Gastrocnemius medialis (tissue), 4 donors: ENCODE data around the gene ASIC3. TPM values are rescaled to one million over a fixed set of nuclear protein-coding genes. Genes with fewer than 3 reads are reported as not detected.

Source experiments
- ATAC-seq, 2 donors: fragments of 150-250 bp; one replicate each; pipeline ENCODE4 v1.9.1; 2016
- DNase-seq, 2 donors: peaks; one replicate each; pipeline ENCODE4 v3.0.0-alpha.2; 2019
- H3K27ac ChIP-seq, 4 donors: fragments of 200-600 bp; sonication (generic); 1 replicate in 1 of 4; 2 replicates in 3 of 4; pipeline ENCODE4 v1.5.1; 2016 to 2018; ENCODE audit warnings: mild to moderate bottlenecking in 2 of 4, moderate library complexity in 1 of 4
- H3K27me3 ChIP-seq, 3 donors: fragments of 200-600 bp; sonication (generic) in 2 of 3; 1 replicate in 1 of 3; 2 replicates in 2 of 3; pipeline versions ENCODE4 v1.5.1 to v1.6.0; 2016 to 2019; ENCODE audit warnings: mild to moderate bottlenecking in 1 of 3, moderate library complexity in 1 of 3
- H3K36me3 ChIP-seq, 2 donors: fragments of 200-600 bp; sonication (generic) in 1 of 2; one replicate each; pipeline ENCODE4 v1.5.1; 2017 to 2018
- H3K4me1 ChIP-seq, 2 donors: fragments of 200-600 bp; sonication (generic) in 1 of 2; one replicate each; pipeline ENCODE4 v1.5.1; 2016 to 2017; ENCODE audit warnings: mild to moderate bottlenecking in 2 of 2
- H3K4me3 ChIP-seq, 4 donors: fragments of 200-600 bp; sonication (generic) in 3 of 4; 1 replicate in 1 of 4; 2 replicates in 3 of 4; pipeline ENCODE4 v1.5.1; 2016 to 2019; ENCODE audit warnings: mild to moderate bottlenecking in 2 of 4
- H3K9me3 ChIP-seq, 3 donors: fragments of 200-600 bp; sonication (generic) in 2 of 3; 1 replicate in 1 of 3; 2 replicates in 2 of 3; pipeline ENCODE4 v1.5.1; 2016 to 2019
- POLR2A ChIP-seq, 2 donors: fragments of 450-650 bp; IDR thresholded peaks; one replicate each; pipeline ENCODE4 v1.6.1; 2017; ENCODE audit warnings: antibody characterized with exemption in 2 of 2, mild to moderate bottlenecking in 2 of 2, moderate library complexity in 2 of 2
- in situ Hi-C, 4 donors: fragments of 200-750 bp; cut with MboI; loops; one replicate each; pipeline versions ENCODE4 v1.15.0 to v1.8.0; 2017; ENCODE audit warnings: low sequenced_read_pairs in 4 of 4
- intact Hi-C: fragments of 100-400 bp; cut with DNase I; formaldehyde crosslinking; loops from one replicate; pipeline ENCODE4 v1.15.1; 2023; ENCODE audit warnings: low total_unique reads
- total RNA-seq, 4 donors: library from RNA; depleted of rRNA; stranded (reverse); fragments of >200 nt; gene quantifications; one replicate each; pipeline versions ENCODE4 v1.1.0 to v1.2.3, GENCODE V29; 2016
- TF ChIP-seq, protein P1 (sequence below), 5 experiments: fragments of 450-650 bp in 3 of 5; fragments of 200-600 bp in 2 of 5; sonication (generic) in 2 of 5; IDR thresholded peaks in 4 of 5; conservative IDR thresholded peaks in 1 of 5; 1 replicate in 4 of 5; 2 replicates in 1 of 5; pipeline ENCODE4 v1.5.1; 2016 to 2019; ENCODE audit warnings: antibody characterized with exemption in 5 of 5, mild to moderate bottlenecking in 3 of 5, moderate library complexity in 3 of 5

The ASIC3 gene
- total RNA-seq, 4 donors from 2014 or later, result 0.72 to 11.0 (median 2.5) TPM

DNA sequence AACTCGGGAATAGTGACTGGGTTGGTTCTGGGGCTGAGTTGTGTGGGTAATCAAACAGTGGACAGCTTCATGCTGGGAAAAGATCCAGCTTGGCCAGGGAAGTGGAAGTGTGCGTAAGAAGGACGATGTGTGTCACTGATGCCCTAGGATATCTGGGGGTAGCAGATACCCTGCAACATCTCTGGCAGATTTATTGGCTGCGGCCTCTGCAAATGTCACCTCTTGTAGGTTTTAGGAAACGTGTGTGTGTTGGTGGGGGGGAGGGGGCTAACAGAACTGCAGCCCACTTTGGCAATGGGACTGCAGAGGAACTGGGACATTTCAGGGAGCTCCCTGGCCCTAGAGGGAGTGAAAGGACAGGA lies 37.0 kb downstream of the ASIC3 start:
- Histone ChIP-seq H3K4me1 (peaks cover 42 to 54% of the 10 kb centered on the region in 2 donors), H3K27ac (peak overlapping the region; percentile 81 to 96 (median 92)), H3K9me3 (no peaks in the 10 kb centered on the region), H3K27me3 (no peaks in the 10 kb centered on the region), H3K4me3 (peak overlapping the region; percentile 38 to 75 (median 60)), H3K36me3 (no peaks in the 10 kb centered on the region)
- in situ Hi-C loops, result no loop called here
- DNase-seq (no peak), ATAC-seq (no peak)
- TF ChIP-seq, protein P1, sequence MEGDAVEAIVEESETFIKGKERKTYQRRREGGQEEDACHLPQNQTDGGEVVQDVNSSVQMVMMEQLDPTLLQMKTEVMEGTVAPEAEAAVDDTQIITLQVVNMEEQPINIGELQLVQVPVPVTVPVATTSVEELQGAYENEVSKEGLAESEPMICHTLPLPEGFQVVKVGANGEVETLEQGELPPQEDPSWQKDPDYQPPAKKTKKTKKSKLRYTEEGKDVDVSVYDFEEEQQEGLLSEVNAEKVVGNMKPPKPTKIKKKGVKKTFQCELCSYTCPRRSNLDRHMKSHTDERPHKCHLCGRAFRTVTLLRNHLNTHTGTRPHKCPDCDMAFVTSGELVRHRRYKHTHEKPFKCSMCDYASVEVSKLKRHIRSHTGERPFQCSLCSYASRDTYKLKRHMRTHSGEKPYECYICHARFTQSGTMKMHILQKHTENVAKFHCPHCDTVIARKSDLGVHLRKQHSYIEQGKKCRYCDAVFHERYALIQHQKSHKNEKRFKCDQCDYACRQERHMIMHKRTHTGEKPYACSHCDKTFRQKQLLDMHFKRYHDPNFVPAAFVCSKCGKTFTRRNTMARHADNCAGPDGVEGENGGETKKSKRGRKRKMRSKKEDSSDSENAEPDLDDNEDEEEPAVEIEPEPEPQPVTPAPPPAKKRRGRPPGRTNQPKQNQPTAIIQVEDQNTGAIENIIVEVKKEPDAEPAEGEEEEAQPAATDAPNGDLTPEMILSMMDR (IDR thresholded peaks at IDR 0.05 in 4 of 5, conservative IDR thresholded peaks at IDR 0.05 in 1 of 5), result no peak
- no peak for TF ChIP-seq POLR2A (IDR thresholded peaks at IDR 0.05)
- intact Hi-C loops, result loop anchor here (5.0 to 10.0 kb wide), 3 partner anchors 142 to 1379 kb away; partner anchors contain the start of gene ABCF2

DNA sequence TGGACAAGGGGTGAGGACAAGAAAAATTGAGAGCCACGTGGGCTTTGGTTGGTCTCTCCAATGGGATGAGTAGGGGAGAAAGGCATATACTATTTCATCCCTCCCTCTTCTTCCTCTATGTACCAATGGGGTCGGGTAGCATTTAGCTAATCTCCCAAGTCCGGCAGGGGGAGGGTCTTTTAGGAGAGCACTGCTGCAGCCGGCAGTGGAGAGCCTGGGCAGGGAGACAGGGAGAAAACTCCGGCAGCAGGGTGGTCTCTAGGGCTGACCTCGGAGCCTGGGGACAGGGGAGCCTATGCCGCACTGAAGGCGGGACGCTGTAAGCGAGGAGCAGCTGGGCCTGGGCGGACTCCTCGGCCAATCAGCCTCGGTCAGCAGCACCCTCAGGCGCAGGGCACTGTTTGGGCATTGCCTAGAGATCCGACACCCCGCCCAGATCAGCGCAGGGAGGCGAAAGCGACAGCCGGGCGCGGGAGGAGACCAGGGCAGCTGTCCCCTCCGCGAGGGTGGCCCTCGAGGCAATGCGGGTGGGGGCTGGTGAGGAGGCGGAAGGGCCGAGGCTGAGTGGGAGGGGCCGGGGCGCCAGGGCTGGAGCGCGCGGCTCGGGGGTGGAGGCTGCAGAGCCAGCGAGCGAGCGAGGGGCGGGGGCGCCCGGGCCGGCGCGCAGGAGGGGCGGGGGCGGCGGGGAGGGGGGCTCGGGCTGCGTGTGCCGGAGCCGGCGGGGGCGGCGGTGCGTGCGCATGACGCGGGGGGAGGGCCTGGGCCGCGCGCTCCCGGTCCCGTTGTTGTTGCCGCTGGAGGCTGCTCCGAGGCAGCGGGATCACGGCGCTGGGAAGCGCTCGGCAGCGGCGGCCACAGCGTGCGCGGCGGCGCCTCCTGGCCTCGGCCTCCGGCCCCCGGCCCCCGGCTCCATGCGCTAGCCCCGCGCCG lies 37.6 kb downstream of the ASIC3 start, which contains the start of gene AGAP3:
TSS of gene AGAP3 (plus strand) at position 785 of the 930 bp plus-strand sequence. CDS start 267 bp downstream, outside the sequence.
- DNase-seq (peak; percentile 83 to 86), ATAC-seq (peak; percentile 44 to 55)
- no peaks in the 10 kb centered on the region for H3K27me3 ChIP-seq
- H3K4me1 ChIP-seq, result peaks cover 44 to 56% of the 10 kb centered on the region in 2 donors
- in situ Hi-C loops (no loop called here), intact Hi-C loops (loop anchor here (1.0 to 10.0 kb wide), 5 partner anchors 27 to 1379 kb away; partner anchors contain the start of genes ABCB8, ABCF2 and SLC4A2)
- TF ChIP-seq, protein P1 (IDR thresholded peaks at IDR 0.05 in 4 of 5, conservative IDR thresholded peaks at IDR 0.05 in 1 of 5), result no peak
- peak; percentile 79 to 85 for TF ChIP-seq POLR2A (IDR thresholded peaks at IDR 0.05)
- peak within 1 kb of the TSS; percentile 86 to 96 (median 92) for H3K27ac ChIP-seq
- no peaks in the 10 kb centered on the region for H3K9me3 ChIP-seq
- H3K36me3 ChIP-seq, result no peaks in the 10 kb centered on the region
- H3K4me3 ChIP-seq, result peak within 1 kb of the TSS; percentile 72 to 95 (median 84)

DNA sequence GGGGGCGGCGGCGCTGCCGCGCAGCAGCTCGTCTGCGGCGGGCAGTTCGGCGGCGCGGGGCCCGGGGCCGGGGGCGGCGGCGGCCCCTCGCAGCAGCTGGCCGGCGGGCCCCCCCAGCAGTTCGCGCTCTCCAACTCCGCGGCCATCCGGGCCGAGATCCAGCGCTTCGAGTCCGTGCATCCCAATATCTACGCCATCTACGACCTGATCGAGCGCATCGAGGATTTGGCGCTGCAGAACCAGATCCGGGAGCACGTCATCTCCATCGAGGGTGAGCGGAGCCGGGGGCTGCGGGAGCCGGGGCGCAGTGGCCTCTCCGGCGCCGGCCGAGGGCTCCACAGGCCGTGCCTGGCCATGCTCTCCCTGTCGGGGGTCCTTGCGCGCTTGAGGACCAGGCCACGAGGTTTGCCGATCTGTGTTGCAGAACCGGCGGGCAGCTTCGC lies 38.5 kb downstream of the ASIC3 start:
- no peak for TF ChIP-seq POLR2A (IDR thresholded peaks at IDR 0.05)
- TF ChIP-seq, protein P1 (IDR thresholded peaks at IDR 0.05 in 4 of 5, conservative IDR thresholded peaks at IDR 0.05 in 1 of 5), result no peak
- DNase-seq (no peak), ATAC-seq (peak; percentile 4 to 11)
- peak overlapping the region; percentile 85 to 96 (median 86) for H3K27ac ChIP-seq
- no peaks in the 10 kb centered on the region for H3K36me3 ChIP-seq
- peaks cover 39 to 52% of the 10 kb centered on the region in 2 donors for H3K4me1 ChIP-seq
- H3K9me3 ChIP-seq, result no peaks in the 10 kb centered on the region
- in situ Hi-C loops, result no loop called here
- intact Hi-C loops, result loop anchor here (1.0 to 10.0 kb wide), 6 partner anchors 24 to 1378 kb away; partner anchors contain the start of genes ABCB8, ABCF2 and SLC4A2
- peak overlapping the region; percentile 72 to 95 (median 84) for H3K4me3 ChIP-seq
- no peaks in the 10 kb centered on the region for H3K27me3 ChIP-seq

DNA sequence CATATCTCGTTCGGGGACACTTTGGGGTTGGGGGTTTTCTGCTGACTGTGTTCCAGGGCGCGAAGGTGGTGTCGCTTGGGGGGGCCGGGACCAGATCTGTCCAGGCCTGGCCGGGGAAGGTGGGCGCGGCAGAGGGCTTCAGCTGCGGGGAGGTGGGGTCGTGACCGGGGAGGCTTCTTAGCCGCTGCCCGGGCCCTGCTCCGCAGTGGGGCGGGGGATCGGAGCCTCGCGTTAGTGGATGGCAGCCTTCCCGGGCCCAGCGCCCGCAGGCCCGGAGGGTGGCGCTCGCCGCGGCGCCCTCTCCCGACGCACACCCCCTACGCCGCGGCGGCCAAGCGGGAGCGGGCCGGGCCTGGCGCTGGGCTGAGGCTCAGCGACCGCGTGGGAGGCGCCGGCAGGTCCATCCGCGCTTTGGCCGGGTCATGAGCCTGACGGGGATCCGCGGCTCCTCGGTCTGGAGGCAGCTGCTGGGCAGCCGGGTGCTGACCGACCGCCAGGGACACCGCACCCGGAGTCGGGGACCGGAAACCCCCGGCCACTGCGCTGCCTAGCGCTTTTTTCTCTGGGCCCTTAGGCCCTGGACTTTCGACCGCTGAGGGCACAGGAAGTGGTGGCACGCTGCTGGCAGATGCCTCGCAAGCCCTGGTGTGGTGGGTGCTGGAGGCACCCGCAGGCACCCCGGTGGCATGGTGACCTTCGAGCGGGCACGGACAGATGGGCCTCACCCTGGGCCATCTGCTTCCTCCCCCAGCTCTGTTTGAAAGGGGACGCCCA lies 39.1 kb downstream of the ASIC3 start:
- Histone ChIP-seq H3K36me3 (no peaks in the 10 kb centered on the region), H3K4me3 (peak overlapping the region; percentile 72 to 95 (median 84)), H3K27me3 (no peaks in the 10 kb centered on the region), H3K9me3 (no peaks in the 10 kb centered on the region), H3K27ac (peak overlapping the region; percentile 85 to 96 (median 86)), H3K4me1 (peaks cover 33 to 46% of the 10 kb centered on the region in 2 donors)
- intact Hi-C loops (loop anchor here (1.0 to 10.0 kb wide), 4 partner anchors 24 to 1377 kb away; partner anchors contain the start of gene ABCF2), in situ Hi-C loops (no loop called here)
- ATAC-seq, result peak; percentile 32 to 45
- peak in 1 of 2 donors; percentile 16 for TF ChIP-seq POLR2A (IDR thresholded peaks at IDR 0.05)
- TF ChIP-seq, protein P1 (IDR thresholded peaks at IDR 0.05 in 4 of 5, conservative IDR thresholded peaks at IDR 0.05 in 1 of 5), result peak in 3 of 5 experiments; percentile 40 to 56 (median 42)
- no peak for DNase-seq
